Keratinocyte (primary cell): ENCODE data around the gene ANKMY1.

Experiments used
- CTCF ChIP-seq, 3 experiments: IDR thresholded peaks in 1 of 3; conservative IDR thresholded peaks in 1 of 3; optimal IDR thresholded peaks in 1 of 3; 2 replicates in 2 of 3; 3 replicates in 1 of 3; pipeline versions ENCODE3 to v1.5.1; 2011; ENCODE audit warnings: low read length in 3 of 3, mild to moderate bottlenecking in 3 of 3, moderate library complexity in 2 of 3, control low read depth in 1 of 3, inconsistent platforms in 1 of 3; ENCODE audit not compliant: insufficient read depth in 2 of 3; ENCODE audit errors: extremely low read depth in 1 of 3
- EZH2 ChIP-seq: IDR thresholded peaks from one replicate; pipeline ENCODE4 v1.6.1; 2012; ENCODE audit warnings: inconsistent platforms, mild to moderate bottlenecking, low read length, moderate library complexity

- TF ChIP-seq CTCF (optimal IDR thresholded peaks at IDR 0.05 in 1 of 3, IDR thresholded peaks at IDR 0.05 in 1 of 3, conservative IDR thresholded peaks at IDR 0.05 in 1 of 3; ENCODE audit: extremely low read depth in 1 of 3, insufficient read depth in 2 of 3, low read length in 3 of 3) = no peak
- no peak for TF ChIP-seq EZH2
Measured at GRCh38 chr2:240551288-240551687, 6.5 kb downstream of the ANKMY1 start.
